ENCODE results near the gene FRRS1L.

FRRS1L gene

DNA sequence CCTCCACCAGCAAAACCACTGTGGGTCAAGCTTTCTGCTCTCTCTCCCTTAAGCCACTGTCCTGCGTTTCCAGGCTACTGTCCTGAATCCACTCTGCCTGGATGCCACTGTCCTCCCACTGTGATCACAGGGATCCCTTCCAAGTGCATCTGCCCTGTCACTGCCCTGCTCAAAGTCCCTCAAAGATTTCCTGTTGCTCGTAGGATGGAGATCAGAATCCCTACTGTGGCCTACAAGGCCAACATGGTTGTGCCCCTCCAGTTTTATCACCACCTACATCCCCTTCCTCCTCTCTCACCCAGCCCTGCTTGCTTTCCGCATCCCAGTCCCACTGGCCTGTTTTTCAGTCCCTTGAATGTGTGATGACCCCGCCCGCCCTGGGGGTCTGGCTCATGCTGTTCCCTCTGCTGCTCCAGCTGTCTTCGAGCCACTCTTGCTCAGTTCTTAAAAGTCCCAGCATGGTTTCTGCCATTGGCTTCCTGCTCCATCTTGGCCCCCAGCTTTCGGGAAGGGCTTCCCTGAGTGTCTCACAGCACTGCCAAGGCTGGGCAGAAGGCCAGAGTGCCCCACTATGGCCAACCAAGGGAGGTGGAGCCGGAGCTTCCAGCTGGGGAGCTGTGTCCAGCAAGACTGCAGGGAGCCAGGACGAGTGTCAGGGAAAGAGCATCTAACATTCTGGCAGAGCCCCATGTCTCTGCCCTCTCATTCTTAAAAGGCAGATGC is 12.9 kb upstream of the FRRS1L start:
- CTCF ChIA-PET, result interaction anchor here (0.5 kb wide), 1 partner anchor 11 kb away, joined by 4 read pairs; no protein-coding TSS in a partner anchor
- TF ChIP-seq, protein P1, sequence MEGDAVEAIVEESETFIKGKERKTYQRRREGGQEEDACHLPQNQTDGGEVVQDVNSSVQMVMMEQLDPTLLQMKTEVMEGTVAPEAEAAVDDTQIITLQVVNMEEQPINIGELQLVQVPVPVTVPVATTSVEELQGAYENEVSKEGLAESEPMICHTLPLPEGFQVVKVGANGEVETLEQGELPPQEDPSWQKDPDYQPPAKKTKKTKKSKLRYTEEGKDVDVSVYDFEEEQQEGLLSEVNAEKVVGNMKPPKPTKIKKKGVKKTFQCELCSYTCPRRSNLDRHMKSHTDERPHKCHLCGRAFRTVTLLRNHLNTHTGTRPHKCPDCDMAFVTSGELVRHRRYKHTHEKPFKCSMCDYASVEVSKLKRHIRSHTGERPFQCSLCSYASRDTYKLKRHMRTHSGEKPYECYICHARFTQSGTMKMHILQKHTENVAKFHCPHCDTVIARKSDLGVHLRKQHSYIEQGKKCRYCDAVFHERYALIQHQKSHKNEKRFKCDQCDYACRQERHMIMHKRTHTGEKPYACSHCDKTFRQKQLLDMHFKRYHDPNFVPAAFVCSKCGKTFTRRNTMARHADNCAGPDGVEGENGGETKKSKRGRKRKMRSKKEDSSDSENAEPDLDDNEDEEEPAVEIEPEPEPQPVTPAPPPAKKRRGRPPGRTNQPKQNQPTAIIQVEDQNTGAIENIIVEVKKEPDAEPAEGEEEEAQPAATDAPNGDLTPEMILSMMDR (conservative IDR thresholded peaks at IDR 0.05; ENCODE audit: low read depth), result no peak
- no peak for DNase-seq (ENCODE audit: low spot score)
- no peak overlapping the region for H3K27ac ChIP-seq
- POLR2A ChIA-PET (ENCODE audit: low non-redundant PET), result no interaction called here

DNA sequence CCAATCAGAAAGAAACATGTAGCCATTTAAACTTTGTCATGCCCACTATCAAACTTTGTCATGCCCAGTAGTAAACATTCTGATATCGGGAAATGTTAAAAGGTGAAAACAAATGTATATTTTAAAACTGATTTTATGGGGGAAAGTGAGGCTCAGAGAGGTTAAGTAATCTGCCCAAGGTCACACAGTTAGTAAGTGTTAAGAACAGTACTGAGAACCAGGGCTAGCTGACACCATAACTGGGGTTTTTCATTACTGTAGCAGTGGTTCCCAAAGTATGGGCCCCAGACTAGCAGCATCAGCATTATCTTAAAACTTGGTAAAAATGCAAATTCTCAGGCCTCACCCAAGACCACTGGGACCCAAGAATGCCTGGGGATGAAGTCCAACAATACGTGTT is 9.9 kb upstream of the FRRS1L start:
- no peak for DNase-seq (ENCODE audit: low spot score)
- TF ChIP-seq, protein P1 (conservative IDR thresholded peaks at IDR 0.05; ENCODE audit: low read depth), result no peak
- no peak overlapping the region for H3K27ac ChIP-seq
- POLR2A ChIA-PET (ENCODE audit: low non-redundant PET), result no interaction called here
- CTCF ChIA-PET, result no interaction called here

DNA sequence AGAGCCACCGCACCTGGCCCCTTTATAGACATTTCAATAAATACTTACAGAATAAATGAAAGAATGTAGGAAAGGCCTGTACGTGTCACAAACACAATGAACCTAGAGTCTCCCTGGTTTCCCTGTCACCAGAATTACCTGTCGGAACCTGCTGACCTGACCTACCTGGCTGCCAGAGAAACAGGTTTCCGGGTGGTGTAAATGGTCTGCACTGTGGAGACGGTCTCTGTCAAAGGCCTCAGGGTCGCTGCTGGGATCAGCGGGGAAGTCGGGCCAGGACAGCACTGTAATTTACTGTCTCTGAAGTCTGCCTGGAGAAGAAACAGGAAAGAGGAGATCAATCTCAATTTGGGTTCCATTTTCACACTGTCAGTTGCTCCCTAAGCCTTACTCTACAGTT is 9.3 kb upstream of the FRRS1L start:
- DNase-seq (ENCODE audit: low spot score), result no peak
- ChIA-PET POLR2A (ENCODE audit: low non-redundant PET) (interaction anchor here (0.7 kb wide), 1 partner anchor 169 kb away, joined by 6 read pairs; no protein-coding TSS in a partner anchor), CTCF (no interaction called here)
- TF ChIP-seq, protein P1 (conservative IDR thresholded peaks at IDR 0.05; ENCODE audit: low read depth), result no peak
- no peak overlapping the region for H3K27ac ChIP-seq

DNA sequence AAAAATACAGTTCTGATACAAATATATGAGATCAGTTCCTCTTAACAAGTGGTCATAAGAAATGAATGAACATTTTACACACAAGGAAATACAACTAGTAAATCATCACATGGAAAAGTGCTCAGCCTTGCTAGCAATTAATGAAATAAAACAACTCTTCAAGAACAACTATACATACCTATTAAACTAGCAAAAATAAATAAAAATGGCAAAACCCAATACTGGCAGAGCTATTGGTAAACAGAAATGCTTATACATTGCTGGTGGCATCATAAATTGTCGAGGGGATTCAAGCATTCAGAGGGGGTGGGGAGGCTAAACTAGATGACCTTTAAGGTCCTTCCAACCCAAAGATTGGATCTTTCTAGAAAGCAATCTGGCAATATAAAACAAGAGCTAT is 5.9 kb upstream of the FRRS1L start:
- no peak overlapping the region for H3K27ac ChIP-seq
- CTCF ChIA-PET, result interaction anchor here (0.6 to 1.6 kb wide), 4 partner anchors 8 to 801 kb away, joined by 3 to 6 read pairs (median 4); no protein-coding TSS in a partner anchor
- POLR2A ChIA-PET (ENCODE audit: low non-redundant PET), result no interaction called here
- DNase-seq (ENCODE audit: low spot score), result no peak
- TF ChIP-seq, protein P1 (conservative IDR thresholded peaks at IDR 0.05; ENCODE audit: low read depth), result no peak

DNA sequence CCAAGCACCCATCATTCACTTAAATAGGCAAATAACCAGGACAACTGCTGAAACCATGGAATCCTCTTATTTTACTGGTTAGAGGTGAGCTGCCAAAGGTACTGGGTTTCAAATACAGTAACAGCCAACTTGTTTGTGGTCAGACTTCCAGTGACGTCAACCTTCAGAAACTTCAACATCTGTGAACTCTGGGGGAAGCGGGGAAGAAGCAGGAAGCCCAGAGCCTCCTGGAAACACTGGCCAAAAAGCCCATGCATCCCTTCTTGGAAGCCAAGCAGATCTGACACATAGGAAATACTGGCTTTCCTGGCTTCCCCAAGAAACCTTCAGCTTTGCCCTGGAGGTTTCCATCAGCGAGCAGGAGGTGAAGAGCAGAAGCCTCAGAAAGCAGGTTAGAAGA is 4.9 kb upstream of the FRRS1L start:
- ChIA-PET POLR2A (ENCODE audit: low non-redundant PET) (no interaction called here), CTCF (interaction anchor here (1.6 kb wide), 1 partner anchor 11 kb away, joined by 6 read pairs; no protein-coding TSS in a partner anchor)
- no peak for DNase-seq (ENCODE audit: low spot score)
- TF ChIP-seq, protein P1 (conservative IDR thresholded peaks at IDR 0.05; ENCODE audit: low read depth), result no peak
- no peak overlapping the region for H3K27ac ChIP-seq

DNA sequence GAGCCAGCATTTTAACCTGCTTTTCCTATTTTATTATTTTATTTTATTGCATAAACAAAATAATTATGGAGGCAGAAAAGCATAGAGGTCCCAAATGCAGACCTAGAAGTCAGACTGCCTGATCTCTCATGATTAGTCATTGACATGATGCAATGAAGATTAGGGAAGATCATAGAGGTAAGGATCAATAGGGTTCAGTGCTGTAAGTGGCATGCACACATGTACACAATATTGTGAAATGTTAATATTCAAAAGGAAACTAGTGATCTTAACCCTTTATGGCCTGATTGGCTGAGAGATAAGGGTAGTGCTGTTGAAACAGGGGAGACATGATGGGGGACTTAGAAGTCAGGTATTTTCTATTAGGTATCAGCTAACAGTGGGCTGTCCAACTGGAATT is 1.1 kb upstream of the FRRS1L start:
- ChIA-PET POLR2A (ENCODE audit: low non-redundant PET) (interaction anchor here (0.6 kb wide), 1 partner anchor 48 kb away, joined by 3 read pairs; no protein-coding TSS in a partner anchor), CTCF (interaction anchor here (2.0 kb wide), 1 partner anchor 15 kb away, joined by 6 read pairs; no protein-coding TSS in a partner anchor)
- no peak overlapping the region for H3K27ac ChIP-seq
- TF ChIP-seq, protein P1 (conservative IDR thresholded peaks at IDR 0.05; ENCODE audit: low read depth), result no peak
- DNase-seq (ENCODE audit: low spot score), result peak; percentile 51
